K562 (cell line): ENCODE measurements around the gene DENND6A. TPM values are rescaled to one million over a fixed set of nuclear protein-coding genes. Genes with fewer than 3 reads are reported as not detected.

Experiments
- ATF1 ChIP-seq, 2 experiments: fragments of 450-650 bp in 1 of 2; IDR thresholded peaks; 2 replicates each; pipeline ENCODE4 v1.6.1; 2016; ENCODE audit warnings: missing compliant biosample characterization in 1 of 2, missing genetic modification characterization in 1 of 2
- ILF3 ChIP-seq: fragments of 450-650 bp; IDR thresholded peaks from 2 replicates; pipeline ENCODE4 v1.6.1; 2018; ENCODE audit warnings: antibody characterized with exemption, mild to moderate bottlenecking, moderate library complexity, borderline replicate concordance
- JUN ChIP-seq, 2 experiments: sonication (generic) in 1 of 2; formaldehyde crosslinking in 1 of 2; IDR thresholded peaks; 2 replicates each; pipeline versions ENCODE4 v1.6.1 to v1.8.0; 2012 to 2022; ENCODE audit warnings: borderline replicate concordance in 2 of 2, mild to moderate bottlenecking in 2 of 2, improper control_type of control experiment in 1 of 2, low read depth in 1 of 2, low read length in 1 of 2, missing genetic modification reagents in 1 of 2
- L3MBTL2 ChIP-seq: fragments of 450-650 bp; IDR thresholded peaks from 2 replicates; pipeline ENCODE4 v1.6.1; 2016; ENCODE audit warnings: mild to moderate bottlenecking, moderate library complexity
- MCM3 ChIP-seq: fragments of 450-650 bp; IDR thresholded peaks from 2 replicates; pipeline ENCODE4 v1.6.1; 2016
- PCBP2 ChIP-seq: fragments of 200-400 bp; formaldehyde crosslinking; IDR thresholded peaks from 2 replicates; pipeline ENCODE4 v1.6.1; 2018; ENCODE audit warnings: low read length, low read depth, mild to moderate bottlenecking, moderate library complexity; ENCODE audit not compliant: poor library complexity, severe bottlenecking
- PYGO2 ChIP-seq: fragments of 450-650 bp; IDR thresholded peaks from 2 replicates; pipeline ENCODE4 v1.6.1; 2016; ENCODE audit warnings: mild to moderate bottlenecking, missing genetic modification characterization, moderate library complexity, missing compliant biosample characterization
- RBM34 ChIP-seq: fragments of 200-400 bp; formaldehyde crosslinking; IDR thresholded peaks from 2 replicates; pipeline ENCODE4 v1.6.1; 2018; ENCODE audit warnings: low read length, borderline replicate concordance; ENCODE audit not compliant: insufficient read depth
- ZBTB17 ChIP-seq: fragments of 450-650 bp; formaldehyde crosslinking; IDR thresholded peaks from 2 replicates; pipeline ENCODE4 v1.4.0; 2020; ENCODE audit warnings: mild to moderate bottlenecking
- ZNF146 ChIP-seq: IDR thresholded peaks from one replicate; pipeline ENCODE4 v1.6.1; 2018; ENCODE audit warnings: missing compliant biosample characterization; ENCODE audit not compliant: unreplicated experiment
- polyA plus RNA-seq, 8 experiments: library from polyadenylated mRNA; depleted of rRNA in 4 of 8; stranded (reverse) in 5 of 8; unstranded in 3 of 8; fragments of >200 nt; fragmentation: Nextera tagmentation in 2 of 8; fragmentation: Illumina TruSeq in 1 of 8; extraction: Ambion mirVana in 2 of 8; extraction: Trizol in 1 of 8; gene quantifications; 2 replicates each; pipeline versions ENCODE4 v1.2.1 to v1.2.3, GENCODE V29; 2011 to 2014; ENCODE audit warnings: inconsistent platforms in 1 of 8, missing spikeins in 1 of 8
- total RNA-seq, 7 experiments: library from RNA; depleted of rRNA in 6 of 7; stranded (reverse); fragments of >200 nt in 6 of 7; fragmentation: Illumina TruSeq in 2 of 7; extraction: Trizol in 2 of 7; gene quantifications; 2 replicates each; pipeline versions ENCODE4 v1.2.1 to v1.2.3, GENCODE V29; 2011 to 2021; ENCODE audit warnings: low replicate concordance in 1 of 7
- TF ChIP-seq, protein P1 (sequence below), 2 experiments: fragments of 200-800 bp in 1 of 2; sonication (Bioruptor generic) in 1 of 2; sonication (generic) in 1 of 2; formaldehyde crosslinking in 1 of 2; IDR thresholded peaks in 1 of 2; conservative IDR thresholded peaks in 1 of 2; 2 replicates each; pipeline versions ENCODE4 v1.5.0 to v1.6.1; 2016 to 2020; ENCODE audit warnings: missing compliant biosample characterization in 1 of 2, missing genetic modification characterization in 1 of 2, missing genetic modification reagents in 1 of 2
- TF ChIP-seq, protein P2 (sequence below): fragments of 250-450 bp; sonication (Bioruptor Pico); IDR thresholded peaks from 2 replicates; pipeline ENCODE4 v1.5.0; 2020; ENCODE audit warnings: mild to moderate bottlenecking, borderline replicate concordance
- TF ChIP-seq, protein P3 (sequence below): IDR thresholded peaks from 2 replicates; pipeline ENCODE4 v1.6.1; 2011; ENCODE audit warnings: borderline replicate concordance, low read depth, mild to moderate bottlenecking, moderate library complexity, low read length; ENCODE audit not compliant: insufficient read depth, poor library complexity, severe bottlenecking
- TF ChIP-seq, protein P4 (sequence below): fragments of 450-650 bp; conservative IDR thresholded peaks from 2 replicates; pipeline ENCODE4 v1.6.1; 2016; ENCODE audit warnings: missing genetic modification characterization, low read depth, mild to moderate bottlenecking, control low read depth, missing compliant biosample characterization
- TF ChIP-seq, protein P5 (sequence below): fragments of 250-450 bp; sonication (Bioruptor Pico); IDR thresholded peaks from 2 replicates; pipeline ENCODE4 v1.5.0; 2021

Gene DENND6A
- total and polyA plus RNA-seq, 9 of the 15 experiments (the other 6 are each of a cell fraction or from before 2014, with no cell fraction given), result 1.5 to 12.7 (median 7.1) TPM

DNA sequence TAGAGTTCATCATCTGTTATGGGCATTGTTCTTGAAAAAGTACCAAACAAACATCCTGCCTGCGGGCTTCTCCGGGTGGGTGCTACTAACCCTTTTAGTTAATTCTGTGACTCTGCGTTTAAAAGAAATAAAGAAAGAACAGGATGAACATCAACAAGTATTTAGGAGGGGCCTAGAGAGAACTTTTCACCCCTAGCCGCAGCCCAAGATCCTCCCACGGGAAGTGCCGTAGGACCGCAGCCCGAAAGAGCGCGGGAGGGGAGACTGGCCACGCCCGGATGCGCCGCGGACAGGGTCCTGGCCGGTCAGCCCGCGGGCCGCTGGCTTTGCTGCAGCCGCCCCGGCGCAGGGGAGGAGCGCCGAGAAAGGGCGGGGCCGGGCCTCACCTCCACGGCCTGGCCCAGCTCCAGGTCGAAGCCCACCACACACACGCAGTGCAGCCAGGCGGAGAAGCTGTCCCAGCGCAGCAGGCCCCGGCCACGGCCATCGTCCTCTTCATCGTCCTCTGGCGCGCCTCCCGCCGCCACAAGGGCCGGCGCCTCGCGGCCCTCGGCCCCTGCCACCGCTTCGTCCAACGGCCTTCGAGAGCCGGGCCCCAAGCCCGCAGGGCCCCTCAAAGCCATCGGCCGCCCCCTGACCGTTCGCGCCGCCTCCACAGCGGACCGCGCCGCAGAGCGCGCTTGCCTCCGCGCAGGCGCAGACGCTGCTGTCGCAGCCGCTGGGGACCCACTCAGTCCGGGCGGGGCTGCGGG is at the start of gene DENND6A (continued):
- TF ChIP-seq, protein P1, sequence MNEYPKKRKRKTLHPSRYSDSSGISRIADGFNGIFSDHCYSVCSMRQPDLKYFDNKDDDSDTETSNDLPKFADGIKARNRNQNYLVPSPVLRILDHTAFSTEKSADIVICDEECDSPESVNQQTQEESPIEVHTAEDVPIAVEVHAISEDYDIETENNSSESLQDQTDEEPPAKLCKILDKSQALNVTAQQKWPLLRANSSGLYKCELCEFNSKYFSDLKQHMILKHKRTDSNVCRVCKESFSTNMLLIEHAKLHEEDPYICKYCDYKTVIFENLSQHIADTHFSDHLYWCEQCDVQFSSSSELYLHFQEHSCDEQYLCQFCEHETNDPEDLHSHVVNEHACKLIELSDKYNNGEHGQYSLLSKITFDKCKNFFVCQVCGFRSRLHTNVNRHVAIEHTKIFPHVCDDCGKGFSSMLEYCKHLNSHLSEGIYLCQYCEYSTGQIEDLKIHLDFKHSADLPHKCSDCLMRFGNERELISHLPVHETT (CRISPR knock-in tag; conservative IDR thresholded peaks at IDR 0.05 in 1 of 2, IDR thresholded peaks at IDR 0.05 in 1 of 2), result peak in 1 of 2 experiments; percentile 69; a peak in 2 of 4 replicates
- TF ChIP-seq ILF3, result peak; percentile 79; the same call in 1 of the 2 replicates
- TF ChIP-seq PCBP2, result no peak
- TF ChIP-seq JUN (IDR thresholded peaks at IDR 0.05; ENCODE audit: borderline replicate concordance, low read depth, low read length), result no peak
- TF ChIP-seq JUN (CRISPR knock-in tag; IDR thresholded peaks at IDR 0.05; ENCODE audit: borderline replicate concordance), result 0 out of 2 replicates have a peak, but pooled peaks have one; percentile 42
- TF ChIP-seq, protein P2, sequence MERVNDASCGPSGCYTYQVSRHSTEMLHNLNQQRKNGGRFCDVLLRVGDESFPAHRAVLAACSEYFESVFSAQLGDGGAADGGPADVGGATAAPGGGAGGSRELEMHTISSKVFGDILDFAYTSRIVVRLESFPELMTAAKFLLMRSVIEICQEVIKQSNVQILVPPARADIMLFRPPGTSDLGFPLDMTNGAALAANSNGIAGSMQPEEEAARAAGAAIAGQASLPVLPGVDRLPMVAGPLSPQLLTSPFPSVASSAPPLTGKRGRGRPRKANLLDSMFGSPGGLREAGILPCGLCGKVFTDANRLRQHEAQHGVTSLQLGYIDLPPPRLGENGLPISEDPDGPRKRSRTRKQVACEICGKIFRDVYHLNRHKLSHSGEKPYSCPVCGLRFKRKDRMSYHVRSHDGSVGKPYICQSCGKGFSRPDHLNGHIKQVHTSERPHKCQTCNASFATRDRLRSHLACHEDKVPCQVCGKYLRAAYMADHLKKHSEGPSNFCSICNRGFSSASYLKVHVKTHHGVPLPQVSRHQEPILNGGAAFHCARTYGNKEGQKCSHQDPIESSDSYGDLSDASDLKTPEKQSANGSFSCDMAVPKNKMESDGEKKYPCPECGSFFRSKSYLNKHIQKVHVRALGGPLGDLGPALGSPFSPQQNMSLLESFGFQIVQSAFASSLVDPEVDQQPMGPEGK (CRISPR knock-in tag), result no peak
- TF ChIP-seq MCM3, result no peak
- no peak for TF ChIP-seq ATF1 (CRISPR knock-in tag; IDR thresholded peaks at IDR 0.05)
- TF ChIP-seq ATF1 (tag; IDR thresholded peaks at IDR 0.05), result no peak; the same call in 1 of the 2 replicates
- TF ChIP-seq L3MBTL2, result peak; percentile 94
- no peak for TF ChIP-seq PYGO2 (tag)
- TF ChIP-seq, protein P3, sequence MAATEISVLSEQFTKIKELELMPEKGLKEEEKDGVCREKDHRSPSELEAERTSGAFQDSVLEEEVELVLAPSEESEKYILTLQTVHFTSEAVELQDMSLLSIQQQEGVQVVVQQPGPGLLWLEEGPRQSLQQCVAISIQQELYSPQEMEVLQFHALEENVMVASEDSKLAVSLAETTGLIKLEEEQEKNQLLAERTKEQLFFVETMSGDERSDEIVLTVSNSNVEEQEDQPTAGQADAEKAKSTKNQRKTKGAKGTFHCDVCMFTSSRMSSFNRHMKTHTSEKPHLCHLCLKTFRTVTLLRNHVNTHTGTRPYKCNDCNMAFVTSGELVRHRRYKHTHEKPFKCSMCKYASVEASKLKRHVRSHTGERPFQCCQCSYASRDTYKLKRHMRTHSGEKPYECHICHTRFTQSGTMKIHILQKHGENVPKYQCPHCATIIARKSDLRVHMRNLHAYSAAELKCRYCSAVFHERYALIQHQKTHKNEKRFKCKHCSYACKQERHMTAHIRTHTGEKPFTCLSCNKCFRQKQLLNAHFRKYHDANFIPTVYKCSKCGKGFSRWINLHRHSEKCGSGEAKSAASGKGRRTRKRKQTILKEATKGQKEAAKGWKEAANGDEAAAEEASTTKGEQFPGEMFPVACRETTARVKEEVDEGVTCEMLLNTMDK, result no peak
- TF ChIP-seq, protein P4, sequence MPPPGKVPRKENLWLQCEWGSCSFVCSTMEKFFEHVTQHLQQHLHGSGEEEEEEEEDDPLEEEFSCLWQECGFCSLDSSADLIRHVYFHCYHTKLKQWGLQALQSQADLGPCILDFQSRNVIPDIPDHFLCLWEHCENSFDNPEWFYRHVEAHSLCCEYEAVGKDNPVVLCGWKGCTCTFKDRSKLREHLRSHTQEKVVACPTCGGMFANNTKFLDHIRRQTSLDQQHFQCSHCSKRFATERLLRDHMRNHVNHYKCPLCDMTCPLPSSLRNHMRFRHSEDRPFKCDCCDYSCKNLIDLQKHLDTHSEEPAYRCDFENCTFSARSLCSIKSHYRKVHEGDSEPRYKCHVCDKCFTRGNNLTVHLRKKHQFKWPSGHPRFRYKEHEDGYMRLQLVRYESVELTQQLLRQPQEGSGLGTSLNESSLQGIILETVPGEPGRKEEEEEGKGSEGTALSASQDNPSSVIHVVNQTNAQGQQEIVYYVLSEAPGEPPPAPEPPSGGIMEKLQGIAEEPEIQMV (tag), result peak; percentile 69; the same call in 1 of the 2 replicates
- no peak for TF ChIP-seq ZNF146
- TF ChIP-seq, protein P5, sequence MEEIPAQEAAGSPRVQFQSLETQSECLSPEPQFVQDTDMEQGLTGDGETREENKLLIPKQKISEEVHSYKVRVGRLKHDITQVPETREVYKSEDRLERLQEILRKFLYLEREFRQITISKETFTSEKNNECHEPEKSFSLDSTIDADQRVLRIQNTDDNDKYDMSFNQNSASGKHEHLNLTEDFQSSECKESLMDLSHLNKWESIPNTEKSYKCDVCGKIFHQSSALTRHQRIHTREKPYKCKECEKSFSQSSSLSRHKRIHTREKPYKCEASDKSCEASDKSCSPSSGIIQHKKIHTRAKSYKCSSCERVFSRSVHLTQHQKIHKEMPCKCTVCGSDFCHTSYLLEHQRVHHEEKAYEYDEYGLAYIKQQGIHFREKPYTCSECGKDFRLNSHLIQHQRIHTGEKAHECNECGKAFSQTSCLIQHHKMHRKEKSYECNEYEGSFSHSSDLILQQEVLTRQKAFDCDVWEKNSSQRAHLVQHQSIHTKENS, result no peak
- TF ChIP-seq RBM34, result 0 out of 2 replicates have a peak, but pooled peaks have one; percentile 64
- no peak for TF ChIP-seq ZBTB17 (CRISPR knock-in tag)
